HG03469 (cell line): ENCODE data around the gene METTL6.
"Not testable (repeated sequence)": the region's sequence is repeated elsewhere in the genome, so short reads cannot be mapped to it uniquely, and the experiment has no call there.

Source experiments
- ATAC-seq: cut with Tn5 transposase; IDR thresholded peaks from one replicate; pipeline ENCODE4 v1.9.1; 2021; ENCODE audit warnings: mild to moderate bottlenecking, moderate library complexity, moderate number of reproducible peaks; ENCODE audit not compliant: unreplicated experiment

The METTL6 gene

GRCh38 chr3:15427182-15427880, at the start of gene METTL6, which contains the start of gene EAF1:
Gene METTL6, minus strand, starts transcription at chr3:15427544. Its CDS starts 1,033 bp downstream, at chr3:15426511.
Gene EAF1, plus strand, starts transcription at chr3:15427598. Its CDS starts 182 bp downstream, at chr3:15427780.
- ATAC-seq: no peak

- no peak for ATAC-seq
Measured at GRCh38 chr3:15476378-15476777, 49.0 kb upstream of the METTL6 start.

GRCh38 chr3:15475161-15475560, 47.8 kb upstream of the METTL6 start:
- no peak for ATAC-seq

GRCh38 chr3:15471861-15472260, 44.5 kb upstream of the METTL6 start:
- ATAC-seq: no peak

- no peak for ATAC-seq
Measured at GRCh38 chr3:15470849-15471248, 43.5 kb upstream of the METTL6 start.

GRCh38 chr3:15470261-15470660, 42.9 kb upstream of the METTL6 start:
- no peak for ATAC-seq

- ATAC-seq: no peak
Measured at GRCh38 chr3:15467227-15468181, 40.2 kb upstream of the METTL6 start.

- ATAC-seq: no peak
Measured at GRCh38 chr3:15465876-15466585, 38.7 kb upstream of the METTL6 start.

GRCh38 chr3:15462451-15462850, 35.1 kb upstream of the METTL6 start:
- no peak for ATAC-seq

- ATAC-seq: no peak
Measured at GRCh38 chr3:15460891-15461531, 33.7 kb upstream of the METTL6 start.

GRCh38 chr3:15458212-15458780, 31.0 kb upstream of the METTL6 start:
- ATAC-seq: no peak

- not testable (repeated sequence) for ATAC-seq
Measured at GRCh38 chr3:15456915-15457314, 29.6 kb upstream of the METTL6 start.

GRCh38 chr3:15456321-15456720, 29.0 kb upstream of the METTL6 start:
- no peak for ATAC-seq

GRCh38 chr3:15455756-15456155, 28.4 kb upstream of the METTL6 start:
- ATAC-seq: no peak

GRCh38 chr3:15454965-15455364, 27.6 kb upstream of the METTL6 start:
- ATAC-seq: no peak

- no peak for ATAC-seq
Measured at GRCh38 chr3:15453991-15454625, 26.8 kb upstream of the METTL6 start.

GRCh38 chr3:15453501-15453900, 26.2 kb upstream of the METTL6 start:
- ATAC-seq: no peak

- no peak for ATAC-seq
Measured at GRCh38 chr3:15452961-15453360, 25.6 kb upstream of the METTL6 start.

GRCh38 chr3:15452156-15452555, 24.8 kb upstream of the METTL6 start:
- ATAC-seq: no peak
